K562 (cell line): Measurements from ENCODE around the gene PITPNC1. TPM values are rescaled to one million over a fixed set of nuclear protein-coding genes. Genes with fewer than 3 reads are reported as not detected.

Experiments
- BRCA1 ChIP-seq, 2 experiments: fragments of 450-650 bp in 1 of 2; sonication (generic) in 1 of 2; formaldehyde crosslinking in 1 of 2; IDR thresholded peaks; 2 replicates each; pipeline versions ENCODE4 v1.5.0 to v1.6.1; 2017 to 2020; ENCODE audit warnings: mild to moderate bottlenecking in 1 of 2, missing genetic modification reagents in 1 of 2
- BRF1 ChIP-seq: IDR thresholded peaks from 3 replicates; pipeline ENCODE4 v1.6.1; 2011; ENCODE audit warnings: borderline replicate concordance, mild to moderate bottlenecking; ENCODE audit not compliant: insufficient read length; ENCODE audit errors: extremely low read depth
- FOXM1 ChIP-seq, 2 experiments: fragments of 450-650 bp in 1 of 2; sonication (generic) in 1 of 2; formaldehyde crosslinking in 1 of 2; IDR thresholded peaks; 2 replicates each; pipeline versions ENCODE4 v1.6.1 to v1.9.0; 2017 to 2022; ENCODE audit warnings: low read depth in 2 of 2, mild to moderate bottlenecking in 2 of 2, missing genetic modification reagents in 1 of 2, moderate library complexity in 1 of 2
- FOXO4 ChIP-seq: fragments of 450-650 bp; formaldehyde crosslinking; IDR thresholded peaks from 2 replicates; pipeline ENCODE4 v1.4.0; 2020; ENCODE audit warnings: mild to moderate bottlenecking, moderate library complexity
- MTF1 ChIP-seq: fragments of 250-450 bp; sonication (Bioruptor Pico); IDR thresholded peaks from 2 replicates; pipeline ENCODE4 v1.9.0; 2021; ENCODE audit warnings: moderate library complexity, mild to moderate bottlenecking, inconsistent platforms, borderline replicate concordance
- NFIC ChIP-seq: fragments of 450-650 bp; IDR thresholded peaks from 2 replicates; pipeline ENCODE4 v1.6.1; 2017; ENCODE audit warnings: mild to moderate bottlenecking, inconsistent platforms
- RAD21 ChIP-seq, 2 experiments: fragments of 250-450 bp in 1 of 2; fragments of 450-650 bp in 1 of 2; sonication (Bioruptor Pico) in 1 of 2; formaldehyde crosslinking in 1 of 2; IDR thresholded peaks in 1 of 2; conservative IDR thresholded peaks in 1 of 2; 2 replicates each; pipeline versions ENCODE4 v1.4.0 to v1.8.0; 2020 to 2022; ENCODE audit warnings: mild to moderate bottlenecking in 2 of 2, moderate library complexity in 1 of 2
- RBBP5 ChIP-seq: fragments of 200-600 bp; sonication (generic); IDR thresholded peaks from 2 replicates; pipeline ENCODE4 v1.6.1; 2012; ENCODE audit warnings: borderline replicate concordance, mild to moderate bottlenecking, low read length, control low read depth, inconsistent platforms; ENCODE audit not compliant: insufficient read depth, poor library complexity, severe bottlenecking
- TRIM24 ChIP-seq, 2 experiments: fragments of 450-650 bp; IDR thresholded peaks; 2 replicates each; pipeline ENCODE4 v1.6.1; 2016
- ZBTB7A ChIP-seq: IDR thresholded peaks from 2 replicates; pipeline ENCODE4 v1.6.1; 2011; ENCODE audit warnings: low read depth, mild to moderate bottlenecking, low read length, moderate library complexity, borderline replicate concordance; ENCODE audit not compliant: control insufficient read depth
- ZC3H11A ChIP-seq: IDR thresholded peaks from 2 replicates; pipeline ENCODE4 v1.6.1; 2012; ENCODE audit warnings: low read depth, low read length, improper control_type of control experiment
- ZNF398 ChIP-seq: fragments of 250-450 bp; sonication (Bioruptor Pico); IDR thresholded peaks from 2 replicates; pipeline ENCODE4 v1.8.0; 2021; ENCODE audit warnings: moderate library complexity, mild to moderate bottlenecking, inconsistent platforms
- ZNF431 ChIP-seq: sonication (generic); formaldehyde crosslinking; IDR thresholded peaks from 2 replicates; pipeline ENCODE4 v1.8.0; 2022; ENCODE audit warnings: mild to moderate bottlenecking, missing genetic modification reagents
- ZNF76 ChIP-seq: fragments of 250-450 bp; sonication (Bioruptor Pico); IDR thresholded peaks from 2 replicates; pipeline ENCODE4 v1.4.0; 2020; ENCODE audit warnings: mild to moderate bottlenecking, moderate library complexity, borderline replicate concordance
- polyA plus RNA-seq, 8 experiments: library from polyadenylated mRNA; depleted of rRNA in 4 of 8; stranded (reverse) in 5 of 8; unstranded in 3 of 8; fragments of >200 nt; fragmentation: Nextera tagmentation in 2 of 8; fragmentation: Illumina TruSeq in 1 of 8; extraction: Ambion mirVana in 2 of 8; extraction: Trizol in 1 of 8; gene quantifications; 2 replicates each; pipeline versions ENCODE4 v1.2.1 to v1.2.3, GENCODE V29; 2011 to 2014; ENCODE audit warnings: inconsistent platforms in 1 of 8, missing spikeins in 1 of 8
- total RNA-seq, 7 experiments: library from RNA; depleted of rRNA in 6 of 7; stranded (reverse); fragments of >200 nt in 6 of 7; fragmentation: Illumina TruSeq in 2 of 7; extraction: Trizol in 2 of 7; gene quantifications; 2 replicates each; pipeline versions ENCODE4 v1.2.1 to v1.2.3, GENCODE V29; 2011 to 2021; ENCODE audit warnings: low replicate concordance in 1 of 7
- TF ChIP-seq, protein P1 (sequence below): fragments of 450-650 bp; IDR thresholded peaks from 2 replicates; pipeline ENCODE4 v1.6.1; 2016; ENCODE audit warnings: low read depth, mild to moderate bottlenecking, moderate library complexity
- TF ChIP-seq, protein P2 (sequence below): IDR thresholded peaks from 3 replicates; pipeline ENCODE4 v1.6.1; 2011; ENCODE audit warnings: borderline replicate concordance, mild to moderate bottlenecking; ENCODE audit not compliant: insufficient read length, insufficient read depth

PITPNC1 gene
- total and polyA plus RNA-seq, 9 of the 15 experiments (the other 6 are each of a cell fraction or from before 2014, with no cell fraction given) = 0.11 to 1.1 (median 0.65) TPM

GRCh38 chr17:67366193-67367157 lies 10.6 kb upstream of the PITPNC1 start, which contains the start of gene PSMD12 (continued):
- TF ChIP-seq ZNF398 (CRISPR knock-in tag) (no peak), RAD21 (CRISPR knock-in tag; conservative IDR thresholded peaks at IDR 0.05 in 1 of 2, IDR thresholded peaks at IDR 0.05 in 1 of 2) (no peak), ZNF76 (no peak), BRCA1 (IDR thresholded peaks at IDR 0.05) (no peak), BRCA1 (CRISPR knock-in tag; IDR thresholded peaks at IDR 0.05) (no peak), TRIM24 (IDR thresholded peaks at IDR 0.05) (no peak), MTF1 (CRISPR knock-in tag) (no peak), ZNF431 (peak; percentile 60), NFIC (peak; percentile 40; the same call in 1 of the 2 replicates), ZC3H11A (no peak), RBBP5 (peak; percentile 93), BRF1 (no peak), ZBTB7A (peak; percentile 85), FOXM1 (IDR thresholded peaks at IDR 0.05; ENCODE audit: low read depth) (no peak), FOXM1 (CRISPR knock-in tag; IDR thresholded peaks at IDR 0.05; ENCODE audit: low read depth) (peak; percentile 80; the same call in 1 of the 2 replicates), FOXO4 (CRISPR knock-in tag) (no peak)
- TF ChIP-seq, protein P1, sequence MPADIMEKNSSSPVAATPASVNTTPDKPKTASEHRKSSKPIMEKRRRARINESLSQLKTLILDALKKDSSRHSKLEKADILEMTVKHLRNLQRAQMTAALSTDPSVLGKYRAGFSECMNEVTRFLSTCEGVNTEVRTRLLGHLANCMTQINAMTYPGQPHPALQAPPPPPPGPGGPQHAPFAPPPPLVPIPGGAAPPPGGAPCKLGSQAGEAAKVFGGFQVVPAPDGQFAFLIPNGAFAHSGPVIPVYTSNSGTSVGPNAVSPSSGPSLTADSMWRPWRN = no peak
- TF ChIP-seq, protein P2, sequence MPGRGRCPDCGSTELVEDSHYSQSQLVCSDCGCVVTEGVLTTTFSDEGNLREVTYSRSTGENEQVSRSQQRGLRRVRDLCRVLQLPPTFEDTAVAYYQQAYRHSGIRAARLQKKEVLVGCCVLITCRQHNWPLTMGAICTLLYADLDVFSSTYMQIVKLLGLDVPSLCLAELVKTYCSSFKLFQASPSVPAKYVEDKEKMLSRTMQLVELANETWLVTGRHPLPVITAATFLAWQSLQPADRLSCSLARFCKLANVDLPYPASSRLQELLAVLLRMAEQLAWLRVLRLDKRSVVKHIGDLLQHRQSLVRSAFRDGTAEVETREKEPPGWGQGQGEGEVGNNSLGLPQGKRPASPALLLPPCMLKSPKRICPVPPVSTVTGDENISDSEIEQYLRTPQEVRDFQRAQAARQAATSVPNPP = no peak
